H1 (cell line): ENCODE results near the gene DKC1. TPM values are rescaled to one million over a fixed set of nuclear protein-coding genes. Genes with fewer than 3 reads are reported as not detected.

ENCODE experiments used
- ATF3 ChIP-seq: IDR thresholded peaks from 2 replicates; pipeline ENCODE4 v1.6.1; 2011; ENCODE audit warnings: low read depth, mild to moderate bottlenecking, low read length; ENCODE audit not compliant: insufficient read depth
- CBX5 ChIP-seq: fragments of 300-800, 300-1000 bp; sonication (generic); IDR thresholded peaks from 2 replicates; pipeline ENCODE4 v1.7.1; 2016; ENCODE audit warnings: antibody characterized with exemption, low read length, low read depth
- CHD7 ChIP-seq: fragments of 300-600 bp; sonication (generic); IDR thresholded peaks from 2 replicates; pipeline ENCODE4 v1.7.1; 2012; ENCODE audit warnings: low read length, moderate library complexity, mild to moderate bottlenecking, inconsistent platforms; ENCODE audit not compliant: insufficient replicate concordance
- MAFK ChIP-seq: IDR thresholded peaks from 2 replicates; pipeline ENCODE4 v1.6.1; 2012; ENCODE audit warnings: low read depth, mild to moderate bottlenecking, improper control_type of control experiment, low read length
- POU5F1 ChIP-seq: IDR thresholded peaks from 2 replicates; pipeline ENCODE4 v1.6.1; 2011; ENCODE audit warnings: low read depth, mild to moderate bottlenecking, low read length, moderate library complexity
- SP4 ChIP-seq: IDR thresholded peaks from 2 replicates; pipeline ENCODE4 v1.6.1; 2012; ENCODE audit warnings: low read length, inconsistent platforms
- SRF ChIP-seq: IDR thresholded peaks from 2 replicates; pipeline ENCODE4 v1.6.1; 2011; ENCODE audit warnings: mild to moderate bottlenecking, low read depth, low read length, moderate library complexity
- polyA plus RNA-seq, 7 experiments: library from polyadenylated mRNA; depleted of rRNA in 3 of 7; stranded (reverse) in 5 of 7; unstranded in 2 of 7; fragments of >200 nt in 5 of 7; fragments of 200-250 nt in 2 of 7; gene quantifications; 1 replicate in 5 of 7; 2 replicates in 1 of 7; 4 replicates in 1 of 7; pipeline versions ENCODE4 v1.2.1 to v1.2.3, GENCODE V29; 2011 to 2013; ENCODE audit warnings: missing spikeins in 2 of 7, mixed read lengths in 2 of 7
- total RNA-seq: library from RNA; stranded (reverse); fragmentation: NEBNext Ultra II Directional; extraction: Animal tissue kit (Norgen Biotek cat#: 25700); gene quantifications from 2 replicates; pipeline ENCODE4 v1.2.1, GENCODE V29; 2021

The DKC1 gene
- total and polyA plus RNA-seq, 2 of the 8 experiments (the other 6 are each of a cell fraction or from before 2014, with no cell fraction given), result 65.6 to 143 TPM

GRCh38 chrX:154780968-154781367 lies 18.3 kb downstream of the DKC1 start (continued):
- TF ChIP-seq CHD7, result no peak
- no peak for TF ChIP-seq ATF3
- TF ChIP-seq POU5F1, result no peak
- TF ChIP-seq CBX5, result no peak
- TF ChIP-seq SRF, result no peak
- no peak for TF ChIP-seq SP4
- no peak for TF ChIP-seq MAFK
